PC-3 (cell line): Measurements from ENCODE around the gene PDRG1. TPM values are rescaled to one million over a fixed set of nuclear protein-coding genes. Genes with fewer than 3 reads are reported as not detected.

Source experiments
- ATAC-seq: fragments of 200-7000 bp; cut with Tn5 transposase; 2 replicates; pipeline ENCODE4 v1.9.1; 2020; ENCODE audit warnings: mild to moderate bottlenecking, moderate library complexity
- BruUV-seq: library from RNA; stranded (reverse); fragments of 400-500 nt; replicated peaks from 2 replicates; lab custom pipeline; 2021; lab: Mats Ljungman, UMichigan
- CTCF ChIA-PET: fragments of 300-600 bp; sonication (Branson Sonifier 250); formaldehyde crosslinking; loops from one replicate; lab custom pipeline; 2022; ENCODE audit warnings: antibody characterized with exemption; lab: Charles Lee
- POLR2A ChIA-PET: fragments of 300-600 bp; sonication (Branson Sonifier 250); formaldehyde crosslinking; loops from one replicate; lab custom pipeline; 2022; ENCODE audit warnings: antibody characterized with exemption; ENCODE audit not compliant: unreplicated experiment; lab: Charles Lee
- DNase-seq: peaks from one replicate; pipeline ENCODE4 v3.0.0-alpha.2; 2015
- H2AFZ ChIP-seq: fragments of 300-600 bp; sonication (generic); 2 replicates; pipeline ENCODE4 v1.6.0; 2016; ENCODE audit warnings: antibody characterized with exemption, low read length
- H3F3A ChIP-seq: fragments of 300-600 bp; sonication (generic); one replicate; pipeline ENCODE4 v1.6.0; 2017; ENCODE audit warnings: antibody characterized with exemption, low read length, control low read depth, mild to moderate bottlenecking; ENCODE audit not compliant: unreplicated experiment
- H3K27ac ChIP-seq: fragments of 300-600 bp; sonication (generic); 2 replicates; pipeline ENCODE4 v1.5.1; 2016; ENCODE audit warnings: mild to moderate bottlenecking, low read length
- H3K27me3 ChIP-seq: fragments of 300-600 bp; sonication (generic); 2 replicates; pipeline ENCODE4 v1.6.1; 2016; ENCODE audit warnings: low read length, mixed read lengths
- H3K36me3 ChIP-seq: fragments of 300-600 bp; sonication (generic); 2 replicates; pipeline ENCODE4 v1.6.1; 2016; ENCODE audit warnings: low read depth, mixed run types, low read length, mixed read lengths
- H3K4me1 ChIP-seq: fragments of 300-600 bp; sonication (generic); 2 replicates; pipeline ENCODE4 v1.5.1; 2016; ENCODE audit warnings: low read length; ENCODE audit not compliant: insufficient read depth
- H3K4me2 ChIP-seq: fragments of 300-600 bp; sonication (generic); 2 replicates; pipeline ENCODE4 v1.6.0; 2016; ENCODE audit warnings: low read length
- H3K4me3 ChIP-seq: fragments of 300-600 bp; sonication (generic); 2 replicates; pipeline ENCODE4 v1.5.1; 2016; ENCODE audit warnings: mild to moderate bottlenecking, low read length, mixed read lengths
- H3K79me2 ChIP-seq: fragments of 300-600 bp; sonication (generic); 2 replicates; pipeline ENCODE4 v1.6.1; 2017; ENCODE audit warnings: low read length, mixed read lengths
- H3K9ac ChIP-seq: fragments of 300-600 bp; sonication (generic); 2 replicates; pipeline ENCODE4 v1.6.0; 2016; ENCODE audit warnings: mild to moderate bottlenecking, low read length
- H3K9me2 ChIP-seq: fragments of 300-600 bp; sonication (generic); replicated peaks from 2 replicates; pipeline ENCODE4 v1.6.1; 2016; ENCODE audit warnings: mixed run types, low read length, mixed read lengths
- H3K9me3 ChIP-seq: fragments of 300-600 bp; sonication (generic); 2 replicates; pipeline ENCODE4 v1.6.1; 2016; ENCODE audit warnings: low read length, mixed read lengths
- H4K20me1 ChIP-seq: fragments of 300-600 bp; sonication (generic); 2 replicates; pipeline ENCODE4 v1.6.1; 2016; ENCODE audit warnings: low read length, mixed read lengths
- EZH2 ChIP-seq: fragments of 300-600 bp; sonication (generic); IDR thresholded peaks from one replicate; pipeline ENCODE4 v1.6.1; 2017; ENCODE audit warnings: antibody characterized with exemption, mild to moderate bottlenecking, low read length; ENCODE audit not compliant: unreplicated experiment
- EZH2phosphoT487 ChIP-seq: fragments of 300-600 bp; sonication (generic); IDR thresholded peaks from 2 replicates; pipeline ENCODE4 v1.6.1; 2018; ENCODE audit warnings: mild to moderate bottlenecking, antibody characterized with exemption, low read length, borderline replicate concordance
- intact Hi-C: fragments of 100-400 bp; cut with micrococcal nuclease; formaldehyde crosslinking; loops from 2 replicates; pipeline ENCODE4 v1.9.0; 2023
- total RNA-seq: library from RNA; depleted of rRNA; stranded (reverse); fragments of >200 nt; gene quantifications from 2 replicates; pipeline ENCODE4 v1.2.3, GENCODE V29; 2014
- TF ChIP-seq, protein P1 (sequence below): fragments of 300-600 bp; sonication (generic); conservative IDR thresholded peaks from 2 replicates; pipeline ENCODE4 v1.5.1; 2017; ENCODE audit warnings: antibody characterized with exemption, low read depth, mild to moderate bottlenecking, low read length

PDRG1 gene
- total RNA-seq, 1 experiment from 2014 or later, result 12.3 TPM

DNA sequence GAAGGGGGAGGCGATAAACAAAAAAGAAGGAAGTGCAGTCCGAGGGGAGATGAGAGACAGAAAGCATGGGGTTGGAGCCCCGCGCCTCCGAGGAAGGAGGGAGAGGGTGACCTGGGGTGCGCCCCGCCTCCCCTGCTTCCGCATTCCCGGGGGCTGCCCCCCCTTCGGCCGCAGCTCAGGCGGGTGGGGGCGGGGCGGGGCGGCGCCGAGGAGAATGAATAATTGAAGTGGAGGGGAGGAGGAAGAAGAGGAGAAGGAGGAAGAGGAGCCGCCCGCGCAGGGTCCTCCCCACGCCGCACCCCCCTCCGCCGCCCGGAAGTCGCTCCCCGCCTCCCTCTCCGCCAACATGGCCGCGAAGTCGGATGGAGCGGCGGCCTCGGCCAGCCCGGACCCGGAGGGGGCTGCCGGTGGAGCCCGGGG is 16.0 kb upstream of the PDRG1 start, which contains the start of gene XKR7:
Gene XKR7, plus strand, starts transcription at position 322 of the 420 bp plus-strand sequence. Its CDS starts 25 bp downstream, at position 347.
- CTCF ChIA-PET, result no interaction called here
- Histone ChIP-seq H3F3A (no peaks in the 10 kb centered on the region), H3K27me3 (peaks cover 79% of the 10 kb centered on the region), H3K4me2 (no peak within 1 kb of the TSS), H3K9me3 (no peaks in the 10 kb centered on the region), H3K9me2 (no peaks in the 10 kb centered on the region), H3K27ac (no peak within 1 kb of the TSS), H3K4me3 (no peak within 1 kb of the TSS), H3K4me1 (no peaks in the 10 kb centered on the region), H4K20me1 (no peaks in the 10 kb centered on the region), H2AFZ (no peak within 1 kb of the TSS), H3K36me3 (no peaks in the 10 kb centered on the region), H3K9ac (no peak within 1 kb of the TSS), H3K79me2 (no peaks in the 10 kb centered on the region)
- ATAC-seq, result no peak
- BruUV-seq, result no TSS peak
- DNase-seq, result no peak
- TF ChIP-seq, protein P1, sequence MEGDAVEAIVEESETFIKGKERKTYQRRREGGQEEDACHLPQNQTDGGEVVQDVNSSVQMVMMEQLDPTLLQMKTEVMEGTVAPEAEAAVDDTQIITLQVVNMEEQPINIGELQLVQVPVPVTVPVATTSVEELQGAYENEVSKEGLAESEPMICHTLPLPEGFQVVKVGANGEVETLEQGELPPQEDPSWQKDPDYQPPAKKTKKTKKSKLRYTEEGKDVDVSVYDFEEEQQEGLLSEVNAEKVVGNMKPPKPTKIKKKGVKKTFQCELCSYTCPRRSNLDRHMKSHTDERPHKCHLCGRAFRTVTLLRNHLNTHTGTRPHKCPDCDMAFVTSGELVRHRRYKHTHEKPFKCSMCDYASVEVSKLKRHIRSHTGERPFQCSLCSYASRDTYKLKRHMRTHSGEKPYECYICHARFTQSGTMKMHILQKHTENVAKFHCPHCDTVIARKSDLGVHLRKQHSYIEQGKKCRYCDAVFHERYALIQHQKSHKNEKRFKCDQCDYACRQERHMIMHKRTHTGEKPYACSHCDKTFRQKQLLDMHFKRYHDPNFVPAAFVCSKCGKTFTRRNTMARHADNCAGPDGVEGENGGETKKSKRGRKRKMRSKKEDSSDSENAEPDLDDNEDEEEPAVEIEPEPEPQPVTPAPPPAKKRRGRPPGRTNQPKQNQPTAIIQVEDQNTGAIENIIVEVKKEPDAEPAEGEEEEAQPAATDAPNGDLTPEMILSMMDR, result no peak
- TF ChIP-seq EZH2, result no peak
- no peak for TF ChIP-seq EZH2phosphoT487
- intact Hi-C loops, result no loop called here
- POLR2A ChIA-PET, result no interaction called here

DNA sequence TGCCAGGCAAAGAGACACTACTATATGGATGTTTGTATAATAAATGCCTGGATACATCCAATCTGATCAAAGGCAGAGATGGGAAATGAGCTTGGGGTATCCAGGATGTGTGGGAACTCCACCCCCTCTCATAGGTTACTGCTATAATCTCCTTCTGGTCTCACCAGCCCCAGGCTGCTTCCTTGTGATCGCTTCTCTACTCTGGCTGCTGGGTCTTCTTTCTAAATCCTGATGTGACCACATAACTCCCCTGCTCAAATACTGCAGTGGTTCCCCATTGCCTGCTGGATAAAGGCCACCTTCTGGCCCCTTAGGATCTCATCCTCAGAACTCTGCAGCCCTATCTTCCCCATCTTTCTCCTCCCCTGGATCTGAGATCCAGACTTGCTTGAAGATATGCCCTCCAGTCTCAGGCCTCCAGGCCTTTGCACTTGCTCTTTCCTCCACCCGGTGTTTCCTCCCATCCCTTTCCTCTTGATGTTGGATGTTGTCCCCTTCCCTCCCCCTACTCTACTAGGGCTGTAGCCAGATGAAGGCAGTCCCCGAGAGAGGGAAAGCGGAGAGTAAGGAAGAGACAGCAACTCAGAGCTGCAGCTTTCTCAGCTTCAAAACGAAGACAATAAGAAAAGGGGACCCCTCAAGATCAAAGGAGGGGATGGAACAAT is 15.3 kb upstream of the PDRG1 start:
- intact Hi-C loops, result no loop called here
- H3K36me3 ChIP-seq, result no peaks in the 10 kb centered on the region

More for the DNA sequence above, 15.3 kb upstream of the PDRG1 start:
- no peaks in the 10 kb centered on the region for H3K4me1 ChIP-seq
- no peak overlapping the region for H3K9ac ChIP-seq
- no TSS peak for BruUV-seq
- H3K4me2 ChIP-seq, result no peak overlapping the region
- no peaks in the 10 kb centered on the region for H4K20me1 ChIP-seq
- H3K27me3 ChIP-seq, result peaks cover 79% of the 10 kb centered on the region
- TF ChIP-seq EZH2, result no peak
- TF ChIP-seq, protein P1, result no peak
- no peak for TF ChIP-seq EZH2phosphoT487
- H3K9me3 ChIP-seq, result no peaks in the 10 kb centered on the region
- ChIA-PET CTCF (no interaction called here), POLR2A (no interaction called here)
- H3K4me3 ChIP-seq, result no peak overlapping the region
- no peaks in the 10 kb centered on the region for H3K9me2 ChIP-seq
- no peak for DNase-seq
- no peak overlapping the region for H2AFZ ChIP-seq
- H3F3A ChIP-seq, result no peaks in the 10 kb centered on the region
- no peaks in the 10 kb centered on the region for H3K79me2 ChIP-seq
- no peak overlapping the region for H3K27ac ChIP-seq
- no peak for ATAC-seq
